GM12873 (cell line): ENCODE measurements around the gene NOS1AP.

Experiments
- CTCF ChIP-seq: IDR thresholded peaks from 2 replicates; pipeline ENCODE4 v1.5.1; 2012; ENCODE audit warnings: low read depth, mild to moderate bottlenecking, moderate library complexity, low read length, control low read depth; ENCODE audit not compliant: insufficient read depth; ENCODE audit errors: missing control alignments

NOS1AP gene

GRCh38 chr1:162138599-162139181 lies 69.2 kb downstream of the NOS1AP start:
- TF ChIP-seq CTCF, result no peak

GRCh38 chr1:162139211-162139610 lies 69.7 kb downstream of the NOS1AP start:
- no peak for TF ChIP-seq CTCF

- TF ChIP-seq CTCF, result no peak
Observed at GRCh38 chr1:162141281-162142054, 72.0 kb downstream of the NOS1AP start.

GRCh38 chr1:162142968-162143367 lies 73.5 kb downstream of the NOS1AP start:
- no peak for TF ChIP-seq CTCF

GRCh38 chr1:162144268-162144667 lies 74.8 kb downstream of the NOS1AP start:
- TF ChIP-seq CTCF, result no peak

GRCh38 chr1:162144853-162145252 lies 75.4 kb downstream of the NOS1AP start:
- no peak for TF ChIP-seq CTCF

- TF ChIP-seq CTCF, result no peak
Observed at GRCh38 chr1:162145280-162145965, 75.9 kb downstream of the NOS1AP start.
